Activated CD4-positive, alpha-beta T cell treated with anti-CD3 and anti-CD28 coated beads for 24 hours (primary cell): ENCODE results near the gene YBX3.

Experiments
- DNase-seq, 2 donors: peaks; one replicate each; pipeline ENCODE4 v3.0.0-alpha.2; 2020; ENCODE audit warnings: low read depth in 2 of 2

YBX3 gene

DNA sequence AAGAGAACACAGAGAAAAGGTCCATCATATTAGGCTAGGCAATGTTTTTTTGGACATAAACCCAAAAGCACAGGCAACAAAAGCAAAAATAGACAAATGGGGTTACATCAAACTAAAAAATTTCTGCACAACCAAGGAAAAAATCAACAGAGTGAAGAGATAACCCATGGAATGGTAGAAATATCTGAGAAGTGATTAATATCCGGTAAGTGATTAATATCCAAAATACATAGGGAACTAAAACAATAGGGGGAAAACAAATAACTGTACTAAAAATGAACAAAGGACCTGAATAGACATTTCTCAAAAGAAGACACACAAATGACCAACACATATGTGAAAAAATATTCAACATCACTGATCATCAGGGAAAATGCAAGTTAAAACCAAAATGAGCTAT, 53.6 kb downstream of the YBX3 start:
- no peak for DNase-seq

DNA sequence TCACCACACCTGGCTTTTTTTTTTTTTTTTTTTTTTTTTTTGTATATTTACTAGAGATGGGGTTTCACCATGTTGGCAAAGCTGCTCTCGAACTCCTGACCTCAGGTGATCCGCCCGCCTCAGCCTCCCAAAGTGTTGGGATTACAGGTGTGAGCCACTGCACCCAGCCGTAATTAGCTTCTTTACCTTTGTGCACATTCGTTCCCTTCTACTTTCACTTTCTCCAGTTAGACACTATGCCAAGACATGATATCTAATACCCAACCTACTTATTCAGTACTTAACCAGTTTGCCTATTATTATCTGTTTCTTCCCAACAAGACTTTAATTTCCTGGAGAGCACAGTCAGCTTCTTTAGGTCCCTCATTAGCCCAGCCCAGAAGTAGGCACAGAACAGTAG, 54.6 kb downstream of the YBX3 start:
- DNase-seq, result no peak

DNA sequence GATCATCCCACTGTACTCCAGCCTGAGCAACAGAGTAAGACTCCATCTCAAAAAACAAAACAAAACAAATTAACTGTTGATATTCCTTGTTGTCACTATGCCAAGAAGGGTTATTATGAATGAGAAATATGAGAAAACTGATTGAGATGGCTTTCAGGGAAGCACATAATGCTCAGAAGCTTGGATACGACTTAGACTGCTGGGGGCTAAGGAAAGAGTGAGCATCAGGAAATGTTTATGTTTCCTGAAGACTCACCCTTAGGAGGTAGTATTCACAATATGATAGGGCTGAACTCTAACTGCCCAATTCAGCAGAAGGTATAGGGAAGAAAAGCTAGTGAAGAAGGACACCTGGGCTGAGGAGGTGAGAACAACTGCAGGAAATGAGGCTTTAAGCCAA, 55.5 kb downstream of the YBX3 start:
- no peak for DNase-seq

DNA sequence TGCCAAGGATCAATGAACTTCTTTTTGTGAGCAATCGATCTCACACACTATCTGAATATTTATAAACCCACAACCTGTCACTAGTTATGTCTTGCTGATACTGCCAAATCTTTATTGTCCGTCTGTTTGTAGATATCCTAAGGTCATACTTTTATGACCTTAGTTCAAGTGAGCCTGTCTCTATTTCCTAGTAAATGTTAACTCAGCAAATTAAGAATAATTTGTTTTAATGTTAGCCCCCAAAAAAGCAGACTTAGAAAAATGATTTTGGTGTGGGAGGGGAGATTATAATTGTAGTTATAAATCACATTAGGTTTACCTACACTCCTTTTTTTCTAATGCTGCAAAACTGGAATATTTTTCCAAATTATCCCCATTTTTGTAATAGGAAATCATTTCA, 58.6 kb downstream of the YBX3 start:
- no peak for DNase-seq

DNA sequence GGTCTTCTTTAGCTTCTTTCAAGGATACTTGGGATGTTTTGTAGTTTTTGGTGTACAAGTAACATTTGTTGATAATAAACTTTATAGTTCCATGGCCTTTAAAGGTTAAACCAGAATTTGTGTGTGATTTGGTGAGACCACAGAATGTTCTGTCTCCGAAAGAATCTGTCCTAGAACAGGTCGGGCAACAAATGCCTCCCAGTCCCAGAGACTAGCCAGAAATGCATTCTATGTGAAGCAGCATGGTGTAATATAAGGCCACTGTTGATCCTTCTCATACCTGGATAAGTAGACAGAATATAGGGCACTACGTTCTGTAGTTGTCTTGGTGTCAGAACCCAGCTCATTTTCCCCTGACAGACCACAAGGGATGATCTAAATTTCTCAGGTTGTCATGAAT, 59.3 kb downstream of the YBX3 start:
- DNase-seq, result no peak

DNA sequence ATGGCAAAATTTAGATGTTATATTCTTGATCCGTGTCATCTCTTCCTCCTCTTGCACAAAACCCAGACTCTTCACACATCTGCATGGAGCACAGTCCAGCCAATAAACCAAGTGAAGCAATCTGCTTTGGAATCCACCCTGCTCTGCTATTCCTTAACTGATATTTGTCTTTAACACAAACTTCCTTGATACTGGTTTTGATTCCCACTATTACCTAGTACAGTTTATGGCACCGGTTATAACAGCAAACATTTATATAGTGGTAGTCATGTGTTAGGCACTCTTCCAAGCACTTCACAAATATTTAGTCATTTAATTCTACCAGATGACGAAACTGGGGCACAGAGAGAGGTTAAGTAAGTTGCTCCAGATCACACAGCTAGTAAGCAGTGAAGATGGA, 61.8 kb downstream of the YBX3 start:
- DNase-seq, result no peak

DNA sequence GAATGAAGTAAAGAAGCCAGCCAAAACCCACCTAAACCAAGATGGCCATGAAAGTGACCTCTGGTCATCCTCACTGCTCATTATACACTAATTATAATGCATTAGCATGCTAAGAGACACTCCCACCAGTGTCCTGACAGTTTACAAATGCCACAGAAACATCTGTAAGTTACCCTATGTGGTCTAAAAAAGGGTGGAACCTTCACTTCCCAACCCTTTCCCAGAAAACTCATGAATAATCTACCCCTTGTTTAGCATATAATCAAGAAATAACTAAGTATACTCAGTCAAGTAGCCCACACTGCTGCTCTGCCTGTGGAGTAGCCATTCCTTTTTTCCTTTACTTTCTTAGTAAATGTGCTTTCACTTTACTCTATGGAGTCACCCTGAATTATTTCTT, 69.1 kb downstream of the YBX3 start:
- DNase-seq, result no peak

DNA sequence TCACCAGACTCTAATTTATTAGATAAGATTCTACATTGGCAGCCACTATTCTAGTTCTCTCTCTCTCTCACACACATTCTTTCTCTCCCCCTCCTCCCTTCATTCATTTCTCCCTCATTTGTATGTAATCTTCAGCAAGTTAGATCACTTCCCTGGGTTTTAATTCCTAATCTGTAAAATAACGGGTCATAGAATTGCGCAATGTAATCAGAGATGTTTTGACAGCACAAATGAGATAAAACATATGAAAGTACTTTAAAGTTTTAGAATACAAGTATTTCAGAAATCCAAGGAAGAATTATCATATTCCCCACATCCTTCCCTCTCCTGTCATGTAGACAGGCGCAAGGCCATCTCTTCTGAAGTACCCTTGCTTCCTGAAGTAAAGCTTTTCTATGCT, 70.9 kb downstream of the YBX3 start:
- no peak for DNase-seq
